HepG2 (cell line): ENCODE measurements around the gene BMPR2. TPM values are rescaled to one million over a fixed set of nuclear protein-coding genes. Genes with fewer than 3 reads are reported as not detected.
A peak's percentile ranks its signal among the peaks of the same experiment; 100 is the strongest.

Experiments
- CENPT ChIP-seq: sonication (generic); formaldehyde crosslinking; IDR thresholded peaks from 2 replicates; pipeline ENCODE4 v1.8.0; 2022; ENCODE audit warnings: low read depth, mild to moderate bottlenecking, moderate library complexity, missing genetic modification reagents
- HNRNPL ChIP-seq: fragments of 200-400 bp; formaldehyde crosslinking; IDR thresholded peaks from 2 replicates; pipeline ENCODE4 v1.6.1; 2017; ENCODE audit warnings: mild to moderate bottlenecking, low read depth, low read length
- NR2F1 ChIP-seq, 2 experiments: fragments of 450-650 bp in 1 of 2; formaldehyde crosslinking in 1 of 2; IDR thresholded peaks; 2 replicates each; pipeline versions ENCODE4 v1.5.0 to v1.6.1; 2016 to 2020; ENCODE audit warnings: mild to moderate bottlenecking in 1 of 2, missing compliant biosample characterization in 1 of 2, missing genetic modification reagents in 1 of 2, moderate library complexity in 1 of 2
- PAX8 ChIP-seq: sonication (generic); formaldehyde crosslinking; IDR thresholded peaks from 2 replicates; pipeline ENCODE4 v1.8.0; 2022; ENCODE audit warnings: mild to moderate bottlenecking, missing genetic modification reagents, borderline replicate concordance
- TAF15 ChIP-seq: fragments of 200-400 bp; formaldehyde crosslinking; IDR thresholded peaks from one replicate; pipeline ENCODE4 v1.6.1; 2018; ENCODE audit warnings: mild to moderate bottlenecking, low read depth, low read length; ENCODE audit not compliant: poor library complexity, severe bottlenecking
- TGIF2 ChIP-seq: IDR thresholded peaks from 2 replicates; pipeline ENCODE4 v1.6.1; 2016; ENCODE audit warnings: control low read depth, missing compliant biosample characterization
- YEATS2 ChIP-seq: sonication (generic); formaldehyde crosslinking; IDR thresholded peaks from 2 replicates; pipeline ENCODE4 v1.4.0; 2020; ENCODE audit warnings: missing genetic modification reagents, borderline replicate concordance
- ZNF709 ChIP-seq: sonication (generic); formaldehyde crosslinking; IDR thresholded peaks from 2 replicates; pipeline ENCODE4 v1.5.0; 2020; ENCODE audit warnings: mild to moderate bottlenecking, missing genetic modification reagents
- ZNF766 ChIP-seq: sonication (generic); formaldehyde crosslinking; IDR thresholded peaks from 2 replicates; pipeline ENCODE4 v1.5.0; 2020; ENCODE audit warnings: missing genetic modification reagents, borderline replicate concordance
- polyA plus RNA-seq, 8 experiments: library from polyadenylated mRNA; depleted of rRNA in 3 of 8; stranded (reverse) in 7 of 8; unstranded in 1 of 8; fragments of >200 nt; fragmentation: Illumina TruSeq in 4 of 8; extraction: Trizol in 4 of 8; gene quantifications; 2 replicates each; pipeline versions ENCODE4 v1.2.1 to v1.2.3, GENCODE V29; 2011 to 2016; ENCODE audit warnings: low read depth in 4 of 8, missing spikeins in 1 of 8, mixed read lengths in 1 of 8; ENCODE audit not compliant: insufficient read depth in 1 of 8
- total RNA-seq, 5 experiments: library from RNA; depleted of rRNA; stranded (reverse); fragments of >200 nt; fragmentation: Illumina TruSeq; extraction: Trizol; gene quantifications; 2 replicates each; pipeline ENCODE4 v1.2.3, GENCODE V29; 2016; ENCODE audit warnings: low read depth in 1 of 5
- TF ChIP-seq, protein P1 (sequence below): sonication (generic); formaldehyde crosslinking; IDR thresholded peaks from 2 replicates; pipeline ENCODE4 v1.5.1; 2020; ENCODE audit warnings: mild to moderate bottlenecking, missing genetic modification reagents
- TF ChIP-seq, protein P2 (sequence below): sonication (generic); formaldehyde crosslinking; IDR thresholded peaks from 2 replicates; pipeline ENCODE4 v1.4.0; 2020; ENCODE audit warnings: missing genetic modification reagents
- TF ChIP-seq, protein P3 (sequence below): sonication (generic); formaldehyde crosslinking; IDR thresholded peaks from 2 replicates; pipeline ENCODE4 v1.8.1; 2022; ENCODE audit warnings: mild to moderate bottlenecking, missing genetic modification reagents
- TF ChIP-seq, protein P4 (sequence below): sonication (generic); formaldehyde crosslinking; IDR thresholded peaks from 2 replicates; pipeline ENCODE4 v1.4.0; 2020; ENCODE audit warnings: missing genetic modification reagents
- TF ChIP-seq, protein P5 (sequence below): sonication (generic); formaldehyde crosslinking; IDR thresholded peaks from 2 replicates; pipeline ENCODE4 v1.5.0; 2020; ENCODE audit warnings: missing genetic modification reagents
- TF ChIP-seq, protein P6 (sequence below): sonication (generic); formaldehyde crosslinking; IDR thresholded peaks from 2 replicates; pipeline ENCODE4 v1.8.1; 2022; ENCODE audit warnings: low read depth, mild to moderate bottlenecking, missing genetic modification reagents

BMPR2 gene
- total and polyA plus RNA-seq, 2 of the 13 experiments (the other 11 are each of a cell fraction or from before 2014, with no cell fraction given) = 5.5 to 10.3 TPM

DNA sequence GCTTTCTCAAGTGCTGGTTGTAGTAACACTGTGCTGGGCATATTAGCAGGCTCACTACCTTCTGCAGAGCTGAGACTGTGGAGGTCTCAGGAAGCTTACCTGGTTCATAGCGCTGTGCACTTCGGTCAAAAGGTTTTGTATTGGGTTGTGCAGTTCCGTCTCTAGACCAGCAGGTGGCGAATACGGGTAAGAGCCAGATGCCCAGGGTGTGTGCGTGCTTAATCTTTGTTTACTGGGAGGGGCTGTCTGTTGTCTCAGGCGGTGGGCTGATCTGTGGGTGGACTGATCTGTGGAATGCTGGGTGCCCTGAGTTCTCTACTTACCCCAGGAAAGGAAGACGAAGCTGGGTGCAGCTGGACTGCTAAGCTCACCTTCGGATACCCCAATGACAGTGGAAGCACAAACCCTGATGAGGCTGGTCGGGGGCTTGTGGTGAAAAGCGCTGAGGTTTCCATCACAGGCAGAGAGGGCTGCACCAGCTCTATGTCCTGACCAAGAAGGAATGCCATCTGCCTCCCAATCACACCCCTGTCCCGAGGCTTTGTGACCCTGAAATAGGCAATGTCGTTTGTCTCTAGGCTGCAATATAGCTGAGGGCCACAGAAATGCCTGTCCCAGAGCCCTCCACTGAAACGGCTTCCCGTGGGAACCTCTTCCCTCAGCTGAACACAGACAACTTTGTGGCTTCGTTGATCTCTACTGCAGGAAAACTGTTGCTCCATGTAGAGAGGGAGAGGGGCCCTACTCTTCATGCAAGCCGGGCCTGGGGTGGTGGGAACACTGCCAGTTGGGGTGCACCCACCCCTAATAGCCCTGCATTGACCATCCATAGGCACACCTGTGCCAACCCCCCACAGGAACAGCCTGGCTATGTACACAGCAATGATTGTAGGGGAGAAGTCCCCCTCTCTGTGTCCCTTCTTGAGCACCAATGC lies 212.8 kb downstream of the BMPR2 start (continued):
- TF ChIP-seq, protein P1, sequence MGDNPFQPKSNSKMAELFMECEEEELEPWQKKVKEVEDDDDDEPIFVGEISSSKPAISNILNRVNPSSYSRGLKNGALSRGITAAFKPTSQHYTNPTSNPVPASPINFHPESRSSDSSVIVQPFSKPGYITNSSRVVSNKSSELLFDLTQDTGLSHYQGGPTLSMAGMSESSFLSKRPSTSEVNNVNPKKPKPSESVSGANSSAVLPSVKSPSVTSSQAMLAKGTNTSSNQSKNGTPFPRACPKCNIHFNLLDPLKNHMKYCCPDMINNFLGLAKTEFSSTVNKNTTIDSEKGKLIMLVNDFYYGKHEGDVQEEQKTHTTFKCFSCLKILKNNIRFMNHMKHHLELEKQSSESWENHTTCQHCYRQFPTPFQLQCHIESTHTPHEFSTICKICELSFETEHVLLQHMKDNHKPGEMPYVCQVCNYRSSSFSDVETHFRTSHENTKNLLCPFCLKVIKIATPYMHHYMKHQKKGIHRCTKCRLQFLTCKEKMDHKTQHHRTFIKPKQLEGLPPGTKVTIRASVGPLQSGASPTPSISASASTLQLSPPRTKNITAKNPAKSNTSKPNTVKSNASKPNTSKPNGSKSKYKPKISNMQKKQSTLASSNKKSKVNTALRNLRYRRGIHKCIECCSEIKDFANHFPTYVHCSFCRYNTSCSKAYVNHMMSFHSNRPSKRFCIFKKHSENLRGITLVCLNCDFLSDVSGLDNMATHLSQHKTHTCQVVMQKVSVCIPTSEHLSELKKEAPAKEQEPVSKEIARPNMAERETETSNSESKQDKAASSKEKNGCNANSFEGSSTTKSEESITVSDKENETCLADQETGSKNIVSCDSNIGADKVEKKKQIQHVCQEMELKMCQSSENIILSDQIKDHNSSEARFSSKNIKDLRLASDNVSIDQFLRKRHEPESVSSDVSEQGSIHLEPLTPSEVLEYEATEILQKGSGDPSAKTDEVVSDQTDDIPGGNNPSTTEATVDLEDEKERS = no peak; the same call in 1 of the 2 replicates
- TF ChIP-seq, protein P2, sequence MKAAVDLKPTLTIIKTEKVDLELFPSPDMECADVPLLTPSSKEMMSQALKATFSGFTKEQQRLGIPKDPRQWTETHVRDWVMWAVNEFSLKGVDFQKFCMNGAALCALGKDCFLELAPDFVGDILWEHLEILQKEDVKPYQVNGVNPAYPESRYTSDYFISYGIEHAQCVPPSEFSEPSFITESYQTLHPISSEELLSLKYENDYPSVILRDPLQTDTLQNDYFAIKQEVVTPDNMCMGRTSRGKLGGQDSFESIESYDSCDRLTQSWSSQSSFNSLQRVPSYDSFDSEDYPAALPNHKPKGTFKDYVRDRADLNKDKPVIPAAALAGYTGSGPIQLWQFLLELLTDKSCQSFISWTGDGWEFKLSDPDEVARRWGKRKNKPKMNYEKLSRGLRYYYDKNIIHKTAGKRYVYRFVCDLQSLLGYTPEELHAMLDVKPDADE (CRISPR knock-in tag) = no peak
- TF ChIP-seq ZNF709 (CRISPR knock-in tag) = no peak; the same call in 1 of the 2 replicates
- peak; percentile 56; the same call in 1 of the 2 replicates for TF ChIP-seq TGIF2
- 0 out of 2 replicates have a peak, but pooled peaks have one; percentile 19 for TF ChIP-seq HNRNPL
- no peak for TF ChIP-seq ZNF766 (CRISPR knock-in tag)
- TF ChIP-seq, protein P3, sequence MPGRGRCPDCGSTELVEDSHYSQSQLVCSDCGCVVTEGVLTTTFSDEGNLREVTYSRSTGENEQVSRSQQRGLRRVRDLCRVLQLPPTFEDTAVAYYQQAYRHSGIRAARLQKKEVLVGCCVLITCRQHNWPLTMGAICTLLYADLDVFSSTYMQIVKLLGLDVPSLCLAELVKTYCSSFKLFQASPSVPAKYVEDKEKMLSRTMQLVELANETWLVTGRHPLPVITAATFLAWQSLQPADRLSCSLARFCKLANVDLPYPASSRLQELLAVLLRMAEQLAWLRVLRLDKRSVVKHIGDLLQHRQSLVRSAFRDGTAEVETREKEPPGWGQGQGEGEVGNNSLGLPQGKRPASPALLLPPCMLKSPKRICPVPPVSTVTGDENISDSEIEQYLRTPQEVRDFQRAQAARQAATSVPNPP (CRISPR knock-in tag) = no peak
- TF ChIP-seq PAX8 (CRISPR knock-in tag) = no peak
- TF ChIP-seq, protein P4, sequence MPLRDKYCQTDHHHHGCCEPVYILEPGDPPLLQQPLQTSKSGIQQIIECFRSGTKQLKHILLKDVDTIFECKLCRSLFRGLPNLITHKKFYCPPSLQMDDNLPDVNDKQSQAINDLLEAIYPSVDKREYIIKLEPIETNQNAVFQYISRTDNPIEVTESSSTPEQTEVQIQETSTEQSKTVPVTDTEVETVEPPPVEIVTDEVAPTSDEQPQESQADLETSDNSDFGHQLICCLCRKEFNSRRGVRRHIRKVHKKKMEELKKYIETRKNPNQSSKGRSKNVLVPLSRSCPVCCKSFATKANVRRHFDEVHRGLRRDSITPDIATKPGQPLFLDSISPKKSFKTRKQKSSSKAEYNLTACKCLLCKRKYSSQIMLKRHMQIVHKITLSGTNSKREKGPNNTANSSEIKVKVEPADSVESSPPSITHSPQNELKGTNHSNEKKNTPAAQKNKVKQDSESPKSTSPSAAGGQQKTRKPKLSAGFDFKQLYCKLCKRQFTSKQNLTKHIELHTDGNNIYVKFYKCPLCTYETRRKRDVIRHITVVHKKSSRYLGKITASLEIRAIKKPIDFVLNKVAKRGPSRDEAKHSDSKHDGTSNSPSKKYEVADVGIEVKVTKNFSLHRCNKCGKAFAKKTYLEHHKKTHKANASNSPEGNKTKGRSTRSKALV = no peak
- TF ChIP-seq, protein P5, sequence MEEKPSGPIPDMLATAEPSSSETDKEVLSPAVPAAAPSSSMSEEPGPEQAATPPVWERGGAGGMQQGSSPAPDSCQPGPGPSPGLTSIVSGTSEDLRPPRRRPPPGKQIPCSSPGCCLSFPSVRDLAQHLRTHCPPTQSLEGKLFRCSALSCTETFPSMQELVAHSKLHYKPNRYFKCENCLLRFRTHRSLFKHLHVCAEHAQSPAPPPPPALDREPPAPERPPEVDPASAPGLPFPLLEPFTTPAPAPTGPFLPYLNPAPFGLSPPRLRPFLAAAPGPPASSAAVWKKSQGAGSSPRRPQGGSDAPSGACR = no peak
- no peak for TF ChIP-seq TAF15
- peak; percentile 55; the same call in 1 of the 2 replicates for TF ChIP-seq YEATS2 (CRISPR knock-in tag)
- no peak for TF ChIP-seq NR2F1 (CRISPR knock-in tag; IDR thresholded peaks at IDR 0.05)
- TF ChIP-seq, protein P6, sequence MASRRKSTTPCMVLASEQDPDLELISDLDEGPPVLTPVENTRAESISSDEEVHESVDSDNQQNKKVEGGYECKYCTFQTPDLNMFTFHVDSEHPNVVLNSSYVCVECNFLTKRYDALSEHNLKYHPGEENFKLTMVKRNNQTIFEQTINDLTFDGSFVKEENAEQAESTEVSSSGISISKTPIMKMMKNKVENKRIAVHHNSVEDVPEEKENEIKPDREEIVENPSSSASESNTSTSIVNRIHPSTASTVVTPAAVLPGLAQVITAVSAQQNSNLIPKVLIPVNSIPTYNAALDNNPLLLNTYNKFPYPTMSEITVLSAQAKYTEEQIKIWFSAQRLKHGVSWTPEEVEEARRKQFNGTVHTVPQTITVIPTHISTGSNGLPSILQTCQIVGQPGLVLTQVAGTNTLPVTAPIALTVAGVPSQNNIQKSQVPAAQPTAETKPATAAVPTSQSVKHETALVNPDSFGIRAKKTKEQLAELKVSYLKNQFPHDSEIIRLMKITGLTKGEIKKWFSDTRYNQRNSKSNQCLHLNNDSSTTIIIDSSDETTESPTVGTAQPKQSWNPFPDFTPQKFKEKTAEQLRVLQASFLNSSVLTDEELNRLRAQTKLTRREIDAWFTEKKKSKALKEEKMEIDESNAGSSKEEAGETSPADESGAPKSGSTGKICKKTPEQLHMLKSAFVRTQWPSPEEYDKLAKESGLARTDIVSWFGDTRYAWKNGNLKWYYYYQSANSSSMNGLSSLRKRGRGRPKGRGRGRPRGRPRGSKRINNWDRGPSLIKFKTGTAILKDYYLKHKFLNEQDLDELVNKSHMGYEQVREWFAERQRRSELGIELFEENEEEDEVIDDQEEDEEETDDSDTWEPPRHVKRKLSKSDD (CRISPR knock-in tag) = peak; percentile 51; the same call in 1 of the 2 replicates
- no peak for TF ChIP-seq CENPT
